Skeletal muscle satellite cell (primary cell): ENCODE results near the gene NPAS3.

Source experiments
- H3K27me3 ChIP-seq: 2 replicates; pipeline ENCODE4 v1.7.0; 2013; ENCODE audit warnings: low read length; ENCODE audit not compliant: control insufficient read depth, insufficient read depth
- H3K36me3 ChIP-seq: 2 replicates; pipeline ENCODE4 v1.7.0; 2013; ENCODE audit warnings: mild to moderate bottlenecking, control low read depth, low read length; ENCODE audit not compliant: insufficient read depth
- H3K4me1 ChIP-seq: 2 replicates; pipeline ENCODE4 v1.7.0; 2013; ENCODE audit warnings: low read length; ENCODE audit not compliant: control insufficient read depth, insufficient read depth
- H3K4me2 ChIP-seq: 2 replicates; pipeline ENCODE4 v1.7.0; 2013; ENCODE audit warnings: mild to moderate bottlenecking, low read length
- H3K4me3 ChIP-seq: 2 replicates; pipeline ENCODE4 v1.7.0; 2013; ENCODE audit warnings: low read length
- H3K9ac ChIP-seq: 2 replicates; pipeline ENCODE4 v1.7.0; 2013; ENCODE audit warnings: mild to moderate bottlenecking, low read depth, low read length, moderate library complexity
- H3K9me3 ChIP-seq: replicated peaks from 2 replicates; pipeline ENCODE4 v1.7.0; 2013; ENCODE audit warnings: mild to moderate bottlenecking, control low read depth, low read length

NPAS3 gene

DNA sequence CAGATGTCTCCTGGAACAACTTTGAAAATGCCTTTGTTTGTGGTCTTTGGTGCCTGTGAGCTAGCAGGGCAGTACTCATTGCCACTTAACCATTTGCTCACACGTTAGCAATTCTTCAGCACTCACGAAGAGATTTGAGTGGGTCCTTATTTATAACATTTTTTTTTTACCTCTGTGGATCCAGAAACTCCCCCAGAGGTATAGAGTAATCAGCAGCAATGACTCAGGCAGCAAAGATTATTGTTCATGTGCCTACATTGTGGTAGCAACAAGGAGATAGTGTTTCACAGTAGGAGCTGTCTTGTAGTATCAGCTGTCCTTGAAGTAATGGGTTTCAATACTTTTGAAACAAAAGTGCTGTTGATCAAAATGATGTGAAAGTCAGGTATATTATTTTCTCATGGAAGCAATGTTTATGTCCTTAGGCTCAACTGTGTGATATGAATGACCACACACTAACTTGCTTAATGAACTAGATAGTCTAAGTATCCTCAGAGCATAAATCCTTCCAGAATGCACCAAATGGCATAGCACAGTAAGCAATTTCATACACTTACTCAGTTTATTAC, 708.1 kb downstream of the NPAS3 start:
- peak overlapping the region; percentile 49 for H3K9ac ChIP-seq
- H3K36me3 ChIP-seq: no peaks in the 10 kb centered on the region
- peaks cover 34% of the 10 kb centered on the region for H3K4me1 ChIP-seq
- no peaks in the 10 kb centered on the region for H3K9me3 ChIP-seq
- H3K27me3 ChIP-seq: peaks cover 4% of the 10 kb centered on the region
- H3K4me2 ChIP-seq: peak overlapping the region; percentile 68
- H3K4me3 ChIP-seq: peak overlapping the region; percentile 25

DNA sequence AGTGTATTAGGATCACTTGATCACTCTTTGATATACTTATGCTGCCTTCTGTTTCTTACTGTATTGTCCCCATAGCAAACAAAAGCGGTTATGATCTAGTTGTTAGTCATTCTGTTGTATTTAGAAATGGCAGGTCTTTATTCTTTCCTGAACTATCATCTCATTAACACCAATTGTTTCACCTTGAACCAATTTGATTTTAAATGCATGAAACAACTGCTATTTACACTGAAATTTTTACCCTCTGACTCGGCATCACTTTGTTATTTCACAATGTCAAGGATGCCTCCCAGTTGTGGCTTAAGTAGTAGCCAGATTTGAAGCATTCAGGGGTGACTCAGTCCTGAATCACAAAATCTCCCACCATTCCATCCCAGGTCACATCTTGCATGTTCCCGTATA, 708.7 kb downstream of the NPAS3 start:
- Histone ChIP-seq H3K9ac (peak overlapping the region; percentile 49), H3K4me2 (peak overlapping the region; percentile 68), H3K9me3 (no peaks in the 10 kb centered on the region), H3K36me3 (no peaks in the 10 kb centered on the region), H3K4me3 (no peak overlapping the region), H3K4me1 (peaks cover 36% of the 10 kb centered on the region), H3K27me3 (no peaks in the 10 kb centered on the region)

DNA sequence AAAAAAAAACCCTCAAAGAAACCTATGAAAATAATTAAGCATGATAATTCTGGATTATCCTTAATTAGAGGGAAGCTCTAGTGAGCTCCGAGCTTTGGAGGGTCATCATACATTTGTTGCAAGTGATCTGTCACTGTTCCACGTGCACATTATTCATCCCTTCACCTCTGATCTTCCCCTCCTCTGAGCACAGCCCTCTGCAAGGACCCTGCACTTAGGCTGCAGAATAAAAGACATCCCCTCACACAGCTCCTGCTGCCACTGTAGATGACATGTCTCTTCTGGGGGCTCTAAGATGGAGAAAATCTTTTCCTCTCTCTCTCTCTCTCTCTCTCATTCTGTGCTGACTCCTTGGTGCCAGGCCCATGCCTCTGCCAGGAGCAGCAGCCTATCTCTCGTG, 711.8 kb downstream of the NPAS3 start:
- Histone ChIP-seq H3K4me3 (no peak overlapping the region), H3K27me3 (no peaks in the 10 kb centered on the region), H3K4me1 (peaks cover 31% of the 10 kb centered on the region), H3K9me3 (no peaks in the 10 kb centered on the region), H3K4me2 (no peak overlapping the region), H3K9ac (no peak overlapping the region), H3K36me3 (no peaks in the 10 kb centered on the region)

DNA sequence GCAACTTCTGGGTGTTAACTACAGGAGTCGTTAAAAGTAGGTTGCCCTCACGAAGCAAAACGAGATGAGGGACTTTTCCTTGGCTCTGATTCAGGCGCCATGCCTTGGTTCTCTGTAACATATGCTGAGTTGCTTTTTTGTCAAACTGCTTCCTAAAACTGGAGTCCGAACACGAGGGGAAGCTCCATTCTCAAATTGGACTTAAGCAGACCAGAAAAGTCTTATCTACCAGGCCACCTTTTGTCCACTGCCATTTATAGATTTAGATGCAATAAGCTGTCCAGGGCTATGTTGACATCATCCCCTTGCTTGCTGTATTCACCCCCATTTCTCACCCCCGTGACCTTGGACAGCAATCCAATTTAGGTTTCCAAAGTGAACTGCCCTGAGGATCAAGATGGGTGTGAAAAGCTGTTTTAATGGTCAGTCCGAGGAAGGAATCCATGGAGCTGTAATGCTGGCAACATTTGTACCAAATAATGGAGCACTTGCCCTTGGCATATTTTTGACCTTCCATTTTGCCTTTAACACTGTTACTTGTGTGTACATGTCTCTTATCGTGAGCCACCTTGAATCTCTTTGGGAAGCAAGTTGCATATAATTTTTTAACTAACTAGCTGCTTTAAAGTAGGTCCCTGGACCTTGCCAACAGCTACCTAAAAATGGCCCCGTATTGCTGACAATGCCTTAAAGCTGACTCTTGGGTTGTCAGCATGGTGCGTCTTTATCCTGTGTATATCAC, 714.1 kb downstream of the NPAS3 start:
- Histone ChIP-seq H3K36me3 (no peaks in the 10 kb centered on the region), H3K4me2 (no peak overlapping the region), H3K4me1 (peaks cover 15% of the 10 kb centered on the region), H3K4me3 (no peak overlapping the region), H3K27me3 (no peaks in the 10 kb centered on the region), H3K9ac (no peak overlapping the region), H3K9me3 (no peaks in the 10 kb centered on the region)

DNA sequence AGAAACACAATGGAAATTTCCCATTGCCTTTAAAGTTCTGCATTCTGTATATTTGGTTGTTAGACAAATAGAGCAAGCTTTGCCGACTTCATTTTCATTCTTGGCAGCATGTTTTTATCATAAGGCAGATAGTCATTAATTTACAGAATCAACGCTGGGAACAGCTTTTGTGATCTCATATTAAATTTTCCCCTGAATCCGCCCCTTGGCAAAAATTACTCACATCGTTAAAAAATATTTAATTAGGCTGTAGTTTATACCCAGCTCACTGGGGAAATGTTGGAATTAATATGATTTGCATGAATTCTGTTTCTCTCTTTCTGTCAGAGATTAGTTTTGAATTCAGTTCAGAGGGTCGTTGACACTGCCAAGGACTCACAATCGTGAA, 714.6 kb downstream of the NPAS3 start:
- H3K9me3 ChIP-seq: no peaks in the 10 kb centered on the region
- no peaks in the 10 kb centered on the region for H3K27me3 ChIP-seq
- H3K4me3 ChIP-seq: no peak overlapping the region
- H3K4me2 ChIP-seq: no peak overlapping the region
- no peaks in the 10 kb centered on the region for H3K36me3 ChIP-seq
- H3K9ac ChIP-seq: no peak overlapping the region
- peaks cover 9% of the 10 kb centered on the region for H3K4me1 ChIP-seq

DNA sequence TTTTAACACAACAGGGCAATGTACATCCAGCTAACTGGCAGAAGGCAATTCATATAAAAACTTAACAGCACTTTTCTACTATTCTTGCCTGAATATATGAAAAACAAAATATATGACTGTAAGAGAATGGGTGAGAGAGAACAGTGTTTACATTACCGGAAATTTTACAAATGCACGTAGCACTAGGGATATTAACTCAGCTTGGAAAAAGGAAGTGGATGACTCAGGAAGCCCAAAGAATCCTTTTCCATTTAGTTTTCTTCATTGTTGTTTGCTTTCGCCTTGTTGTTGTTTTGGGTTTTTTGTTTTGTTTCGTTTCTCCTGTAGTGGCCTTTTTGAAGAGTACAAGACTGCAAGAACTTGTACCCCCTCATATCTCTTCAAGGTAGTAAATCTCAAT, 716.7 kb downstream of the NPAS3 start:
- Histone ChIP-seq H3K4me1 (peaks cover 4% of the 10 kb centered on the region), H3K9me3 (no peaks in the 10 kb centered on the region), H3K4me3 (no peak overlapping the region), H3K36me3 (no peaks in the 10 kb centered on the region), H3K27me3 (no peaks in the 10 kb centered on the region), H3K4me2 (no peak overlapping the region), H3K9ac (no peak overlapping the region)

DNA sequence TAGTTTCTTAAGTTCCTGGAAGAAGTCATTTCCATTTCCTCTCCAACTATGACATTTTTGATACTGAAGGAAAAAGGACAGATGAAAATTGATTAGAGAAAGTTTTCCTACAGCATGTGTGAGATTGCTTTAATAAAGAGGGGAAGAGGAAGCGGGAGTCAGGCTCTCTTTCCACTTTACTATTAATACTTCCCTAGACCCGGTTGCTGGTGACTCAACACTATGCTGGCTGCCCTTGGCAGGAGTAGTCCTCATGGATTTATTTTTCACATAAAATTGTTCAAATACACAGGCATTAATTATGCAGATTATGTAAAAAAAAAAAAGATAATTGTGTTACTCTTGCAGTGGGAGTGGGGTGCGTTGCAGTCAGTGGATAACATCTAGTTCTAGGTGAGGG, 718.8 kb downstream of the NPAS3 start:
- Histone ChIP-seq H3K4me2 (no peak overlapping the region), H3K4me1 (no peaks in the 10 kb centered on the region), H3K36me3 (no peaks in the 10 kb centered on the region), H3K9ac (no peak overlapping the region), H3K27me3 (peaks cover 6% of the 10 kb centered on the region), H3K9me3 (no peaks in the 10 kb centered on the region), H3K4me3 (no peak overlapping the region)

DNA sequence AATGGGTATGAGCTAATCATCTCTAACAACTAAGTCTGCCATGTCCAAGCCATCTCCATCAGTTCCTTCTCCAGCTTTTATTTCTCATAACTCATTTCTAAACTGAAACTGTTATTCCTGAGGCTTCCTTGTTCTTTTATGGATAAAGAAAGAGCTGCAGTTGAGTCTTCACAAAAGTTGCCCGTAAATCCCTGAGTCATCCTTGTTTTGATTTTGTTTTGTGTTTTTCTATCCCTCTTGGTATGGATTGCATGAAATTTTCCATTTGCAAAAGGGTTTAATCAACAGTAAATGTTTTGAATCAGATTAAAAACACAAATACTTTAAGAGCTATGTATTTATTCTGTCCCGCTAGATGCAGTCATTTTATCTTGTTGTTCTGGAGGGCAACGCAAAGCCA, 721.6 kb downstream of the NPAS3 start:
- Histone ChIP-seq H3K9ac (no peak overlapping the region), H3K36me3 (no peaks in the 10 kb centered on the region), H3K4me2 (no peak overlapping the region), H3K4me3 (no peak overlapping the region), H3K9me3 (no peaks in the 10 kb centered on the region), H3K27me3 (peaks cover 6% of the 10 kb centered on the region), H3K4me1 (no peaks in the 10 kb centered on the region)

DNA sequence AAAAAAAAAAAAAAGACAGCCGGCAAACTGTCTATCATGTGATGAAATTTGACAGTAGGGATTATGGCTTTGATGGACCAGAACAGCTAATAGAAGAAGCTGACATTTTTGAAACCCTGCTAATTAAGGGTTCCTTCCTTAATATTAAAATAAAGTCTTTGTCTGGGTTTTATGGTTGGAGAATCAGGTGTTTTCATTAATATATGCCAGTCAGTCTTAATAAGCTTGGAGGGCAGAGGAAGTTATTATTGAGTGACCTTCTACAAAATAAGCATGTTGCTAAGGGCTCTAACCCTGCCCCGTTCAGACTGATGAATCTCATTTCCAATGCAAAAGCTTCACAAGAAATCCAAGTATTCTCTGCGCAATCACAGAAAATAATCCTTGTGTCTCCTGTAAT, 722.4 kb downstream of the NPAS3 start:
- Histone ChIP-seq H3K9ac (no peak overlapping the region), H3K36me3 (no peaks in the 10 kb centered on the region), H3K4me1 (no peaks in the 10 kb centered on the region), H3K4me2 (no peak overlapping the region), H3K27me3 (peaks cover 6% of the 10 kb centered on the region), H3K4me3 (no peak overlapping the region), H3K9me3 (no peaks in the 10 kb centered on the region)

DNA sequence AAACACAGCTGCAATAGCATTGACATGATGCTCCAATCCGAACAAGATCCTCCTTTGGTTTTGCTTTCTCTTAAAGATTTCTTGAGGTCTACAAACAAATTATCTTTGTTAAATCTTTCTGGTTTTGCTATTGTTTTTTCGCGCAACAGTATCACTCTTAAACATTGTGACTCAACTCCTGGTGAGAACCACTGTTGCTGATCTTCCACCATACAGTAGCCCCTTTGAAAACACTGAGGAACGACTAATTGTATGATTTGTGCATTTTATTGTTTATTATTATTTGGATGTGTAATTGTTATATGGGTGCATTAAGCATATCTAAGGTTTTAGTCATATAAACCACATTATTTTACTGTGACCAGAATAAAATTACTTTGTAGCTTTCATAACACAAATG, 729.4 kb downstream of the NPAS3 start:
- Histone ChIP-seq H3K9ac (no peak overlapping the region), H3K4me3 (no peak overlapping the region), H3K36me3 (no peaks in the 10 kb centered on the region), H3K9me3 (no peaks in the 10 kb centered on the region), H3K4me2 (peak overlapping the region; percentile 37), H3K4me1 (peaks cover 13% of the 10 kb centered on the region), H3K27me3 (no peaks in the 10 kb centered on the region)

DNA sequence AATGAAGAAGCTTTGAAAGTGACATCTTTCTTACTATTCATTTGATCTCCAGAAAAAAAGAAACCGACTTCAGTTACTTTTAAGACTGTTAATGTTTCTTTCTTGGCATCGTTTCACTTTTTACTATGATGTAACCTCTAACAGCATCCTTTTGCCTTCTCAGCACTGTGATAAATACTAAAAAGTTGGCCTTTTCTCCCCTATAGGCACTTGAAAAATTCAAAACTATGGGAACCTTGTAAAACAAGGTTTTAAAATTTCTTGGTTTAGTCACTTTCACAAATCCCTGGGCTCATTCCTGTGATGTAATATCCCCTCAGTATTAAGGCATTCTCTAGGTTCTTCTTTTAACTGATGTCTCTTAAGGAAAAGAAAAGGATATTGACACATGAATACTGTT, 730.4 kb downstream of the NPAS3 start:
- H3K9ac ChIP-seq: no peak overlapping the region
- no peaks in the 10 kb centered on the region for H3K27me3 ChIP-seq
- no peaks in the 10 kb centered on the region for H3K9me3 ChIP-seq
- H3K4me1 ChIP-seq: peaks cover 13% of the 10 kb centered on the region
- H3K36me3 ChIP-seq: no peaks in the 10 kb centered on the region
- H3K4me2 ChIP-seq: no peak overlapping the region
- no peak overlapping the region for H3K4me3 ChIP-seq

DNA sequence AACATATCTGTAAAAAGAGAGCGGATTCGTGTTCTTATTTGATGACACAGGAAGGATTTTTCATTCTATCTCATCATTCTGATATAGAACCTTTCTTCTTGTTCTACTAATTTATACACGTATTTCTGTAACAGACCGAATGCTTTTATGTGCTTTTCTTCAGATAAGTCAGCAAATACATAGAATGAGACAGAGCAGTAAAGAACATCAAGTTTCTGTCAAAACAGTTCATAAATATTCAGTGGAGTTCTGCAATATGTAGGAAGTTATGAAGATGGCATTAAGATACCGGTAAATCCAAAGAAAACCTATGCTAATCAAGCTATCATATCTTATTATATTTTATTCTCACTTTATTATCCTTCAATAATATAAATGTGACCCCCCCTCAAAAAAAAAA, 731.6 kb downstream of the NPAS3 start:
- no peak overlapping the region for H3K4me2 ChIP-seq
- H3K4me3 ChIP-seq: no peak overlapping the region
- H3K9me3 ChIP-seq: no peaks in the 10 kb centered on the region
- H3K4me1 ChIP-seq: peaks cover 13% of the 10 kb centered on the region
- H3K36me3 ChIP-seq: no peaks in the 10 kb centered on the region
- H3K9ac ChIP-seq: no peak overlapping the region
- no peaks in the 10 kb centered on the region for H3K27me3 ChIP-seq
